KMS-11 (cell line): ENCODE results near the gene SLC9A9.

Experiments used
- H2AFZ ChIP-seq: fragments of 200-600 bp; sonication (generic); 2 replicates; pipeline ENCODE4 v1.6.1; 2016; ENCODE audit warnings: antibody characterized with exemption, mixed run types, low read depth
- H3K27ac ChIP-seq: fragments of 200-600 bp; sonication (generic); 2 replicates; pipeline ENCODE4 v1.6.1; 2016; ENCODE audit warnings: mild to moderate bottlenecking, mixed run types
- H3K27me3 ChIP-seq: fragments of 200-600 bp; sonication (generic); 2 replicates; pipeline ENCODE4 v1.6.1; 2017; ENCODE audit warnings: mild to moderate bottlenecking, low read depth, mixed run types, moderate library complexity; ENCODE audit not compliant: insufficient read depth
- H3K36me3 ChIP-seq: fragments of 200-600 bp; sonication (generic); 2 replicates; pipeline ENCODE4 v1.6.1; 2017; ENCODE audit warnings: mild to moderate bottlenecking, mixed run types; ENCODE audit not compliant: insufficient read depth
- H3K4me1 ChIP-seq: fragments of 200-600 bp; sonication (generic); 2 replicates; pipeline ENCODE4 v1.6.1; 2016; ENCODE audit warnings: mild to moderate bottlenecking, low read depth, mixed run types; ENCODE audit not compliant: poor library complexity, severe bottlenecking
- H3K4me2 ChIP-seq: fragments of 200-600 bp; sonication (generic); 2 replicates; pipeline ENCODE4 v1.7.0; 2016; ENCODE audit warnings: mild to moderate bottlenecking, mixed run types
- H3K4me3 ChIP-seq: fragments of 200-600 bp; sonication (generic); IDR thresholded peaks from 2 replicates; pipeline ENCODE4 v1.6.1; 2017; ENCODE audit warnings: low read depth, low read length, mixed read lengths; ENCODE audit not compliant: insufficient read depth
- H3K79me2 ChIP-seq: fragments of 200-600 bp; sonication (generic); 2 replicates; pipeline ENCODE4 v1.6.1; 2016; ENCODE audit warnings: low read depth, mixed run types; ENCODE audit not compliant: insufficient read depth
- H3K9ac ChIP-seq: fragments of 200-600 bp; sonication (generic); 2 replicates; pipeline ENCODE4 v1.6.1; 2016; ENCODE audit warnings: mild to moderate bottlenecking, mixed run types
- H4K20me1 ChIP-seq: fragments of 200-600 bp; sonication (generic); 2 replicates; pipeline ENCODE4 v1.6.1; 2016; ENCODE audit warnings: mild to moderate bottlenecking, mixed run types; ENCODE audit not compliant: insufficient read depth
- CTCF ChIP-seq: fragments of 200-600 bp; sonication (generic); conservative IDR thresholded peaks from 2 replicates; pipeline ENCODE4 v1.6.1; 2017; ENCODE audit warnings: low read depth, mild to moderate bottlenecking, antibody characterized with exemption, low read length, moderate library complexity, mixed read lengths

The SLC9A9 gene

GRCh38 chr3:143267989-143268388 is 580.3 kb downstream of the SLC9A9 start:
- Histone ChIP-seq H3K79me2 (no peaks in the 10 kb centered on the region), H3K36me3 (no peaks in the 10 kb centered on the region), H3K27me3 (no peaks in the 10 kb centered on the region), H2AFZ (no peak overlapping the region), H4K20me1 (no peaks in the 10 kb centered on the region), H3K9ac (no peak overlapping the region), H3K27ac (no peak overlapping the region), H3K4me3 (no peak overlapping the region), H3K4me2 (no peak overlapping the region), H3K4me1 (peaks cover 17% of the 10 kb centered on the region)
- no peak for TF ChIP-seq CTCF

GRCh38 chr3:143266927-143267326 is 581.3 kb downstream of the SLC9A9 start:
- TF ChIP-seq CTCF: no peak
- peaks cover 17% of the 10 kb centered on the region for H3K4me1 ChIP-seq
- no peak overlapping the region for H3K27ac ChIP-seq
- H2AFZ ChIP-seq: no peak overlapping the region
- H3K36me3 ChIP-seq: no peaks in the 10 kb centered on the region
- H3K79me2 ChIP-seq: no peaks in the 10 kb centered on the region
- H4K20me1 ChIP-seq: no peaks in the 10 kb centered on the region
- no peak overlapping the region for H3K9ac ChIP-seq
- no peaks in the 10 kb centered on the region for H3K27me3 ChIP-seq
- H3K4me3 ChIP-seq: no peak overlapping the region
- no peak overlapping the region for H3K4me2 ChIP-seq

GRCh38 chr3:143266511-143266910 is 581.8 kb downstream of the SLC9A9 start:
- no peaks in the 10 kb centered on the region for H3K27me3 ChIP-seq
- H3K79me2 ChIP-seq: no peaks in the 10 kb centered on the region
- no peak for TF ChIP-seq CTCF
- no peak overlapping the region for H3K9ac ChIP-seq
- peaks cover 17% of the 10 kb centered on the region for H3K4me1 ChIP-seq
- no peak overlapping the region for H3K27ac ChIP-seq
- H3K4me3 ChIP-seq: no peak overlapping the region
- no peaks in the 10 kb centered on the region for H3K36me3 ChIP-seq
- H2AFZ ChIP-seq: no peak overlapping the region
- no peaks in the 10 kb centered on the region for H4K20me1 ChIP-seq
- H3K4me2 ChIP-seq: no peak overlapping the region

- Histone ChIP-seq H4K20me1 (no peaks in the 10 kb centered on the region), H3K27ac (no peak overlapping the region), H2AFZ (no peak overlapping the region), H3K36me3 (no peaks in the 10 kb centered on the region), H3K4me3 (no peak overlapping the region), H3K27me3 (no peaks in the 10 kb centered on the region), H3K9ac (no peak overlapping the region), H3K4me2 (no peak overlapping the region), H3K79me2 (no peaks in the 10 kb centered on the region), H3K4me1 (peaks cover 18% of the 10 kb centered on the region)
- TF ChIP-seq CTCF: no peak
Observed at GRCh38 chr3:143265501-143266070, 582.7 kb downstream of the SLC9A9 start.
